ENCODE results near the gene SLC26A5. TPM values are rescaled to one million over a fixed set of nuclear protein-coding genes. Genes with fewer than 3 reads are reported as not detected.

The SLC26A5 gene
- total and polyA plus RNA-seq, 8 donors = 0.08 to 4.6 (median 0.52) TPM; not detected in 2

DNA sequence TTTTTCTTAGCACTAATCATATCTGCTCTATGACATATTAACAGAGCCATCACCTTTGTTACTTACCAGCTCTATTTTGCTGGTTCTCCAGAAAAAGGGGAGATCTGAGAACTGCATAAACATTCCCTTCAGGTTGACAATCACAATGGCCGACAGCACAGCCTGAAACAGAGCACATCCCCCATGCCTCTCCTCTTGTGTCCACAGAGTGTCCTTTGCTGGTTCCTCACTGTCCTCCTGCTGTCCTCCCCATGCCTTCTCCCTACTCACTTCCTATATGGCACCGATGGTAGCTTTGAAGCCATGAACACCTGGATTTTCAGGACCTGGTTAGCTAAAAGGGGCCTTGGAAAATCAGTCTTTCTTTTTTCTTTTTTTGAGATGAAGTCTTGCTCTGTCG lies 56.7 kb downstream of the SLC26A5 start:
- 85 to 94% (median 89%) methylated on average over 3 of the region's 3 CpGs for WGBS, 5 donors
- Histone ChIP-seq H3K4me1 (peaks cover 0 to 11% (median 6%) of the 10 kb centered on the region in 4 donors), H3K36me3 (no peaks in the 10 kb centered on the region), H3K27me3 (no peaks in the 10 kb centered on the region), H3K27ac (peak overlapping the region in 1 of 5 donors; percentile 30), H3K4me3 (no peak overlapping the region), H3K9me3 (no peaks in the 10 kb centered on the region)
- intact Hi-C loops (cut with DNase I; ENCODE audit: low total_unique reads) = no loop called here
- no peak for DNase-seq
- TF ChIP-seq, protein P1, sequence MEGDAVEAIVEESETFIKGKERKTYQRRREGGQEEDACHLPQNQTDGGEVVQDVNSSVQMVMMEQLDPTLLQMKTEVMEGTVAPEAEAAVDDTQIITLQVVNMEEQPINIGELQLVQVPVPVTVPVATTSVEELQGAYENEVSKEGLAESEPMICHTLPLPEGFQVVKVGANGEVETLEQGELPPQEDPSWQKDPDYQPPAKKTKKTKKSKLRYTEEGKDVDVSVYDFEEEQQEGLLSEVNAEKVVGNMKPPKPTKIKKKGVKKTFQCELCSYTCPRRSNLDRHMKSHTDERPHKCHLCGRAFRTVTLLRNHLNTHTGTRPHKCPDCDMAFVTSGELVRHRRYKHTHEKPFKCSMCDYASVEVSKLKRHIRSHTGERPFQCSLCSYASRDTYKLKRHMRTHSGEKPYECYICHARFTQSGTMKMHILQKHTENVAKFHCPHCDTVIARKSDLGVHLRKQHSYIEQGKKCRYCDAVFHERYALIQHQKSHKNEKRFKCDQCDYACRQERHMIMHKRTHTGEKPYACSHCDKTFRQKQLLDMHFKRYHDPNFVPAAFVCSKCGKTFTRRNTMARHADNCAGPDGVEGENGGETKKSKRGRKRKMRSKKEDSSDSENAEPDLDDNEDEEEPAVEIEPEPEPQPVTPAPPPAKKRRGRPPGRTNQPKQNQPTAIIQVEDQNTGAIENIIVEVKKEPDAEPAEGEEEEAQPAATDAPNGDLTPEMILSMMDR (IDR thresholded peaks at IDR 0.05) = no peak
- TF ChIP-seq EP300 (IDR thresholded peaks at IDR 0.05) (no peak), POLR2AphosphoS5 (IDR thresholded peaks at IDR 0.05) (no peak), POLR2A (IDR thresholded peaks at IDR 0.05) (no peak)

DNA sequence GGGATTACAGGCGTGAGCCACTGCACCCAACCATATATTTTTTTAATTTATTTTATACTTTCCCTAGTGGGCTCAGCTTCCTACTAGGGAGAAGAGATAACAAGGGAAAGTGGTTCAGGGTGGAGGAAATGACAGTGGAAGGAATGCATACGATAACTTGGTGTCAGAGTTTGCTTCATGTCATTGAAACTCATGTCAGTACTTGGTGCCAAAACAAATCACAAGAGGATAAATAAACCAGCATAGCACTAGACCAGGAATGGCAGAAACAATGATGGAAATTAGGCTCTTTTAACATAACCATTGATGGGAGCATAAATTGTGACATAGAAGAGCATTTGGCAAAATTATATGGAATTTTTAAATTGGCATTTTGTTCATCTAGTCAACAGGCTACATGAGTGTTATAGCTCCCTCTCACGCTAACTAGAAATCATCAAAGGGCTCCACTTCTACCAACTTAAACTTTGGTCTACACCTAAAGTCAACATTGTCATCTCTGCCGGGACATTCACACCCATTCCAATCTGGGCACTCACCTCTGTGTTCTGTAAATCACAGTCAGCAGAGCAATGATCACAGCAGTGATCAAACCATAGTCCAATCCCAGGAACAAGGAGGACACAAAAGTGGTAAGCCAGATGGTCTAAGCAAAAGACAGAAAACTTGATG lies 57.4 kb downstream of the SLC26A5 start:
- no peaks in the 10 kb centered on the region for H3K36me3 ChIP-seq
- no peak overlapping the region for H3K4me3 ChIP-seq
- intact Hi-C loops (cut with DNase I; ENCODE audit: low total_unique reads) = no loop called here
- peak overlapping the region in 2 of 5 donors; percentile 30 to 58 for H3K27ac ChIP-seq
- H3K9me3 ChIP-seq = no peaks in the 10 kb centered on the region
- 55 to 69% (median 59%) methylated on average over 4 of the region's 4 CpGs for WGBS, 5 donors
- peaks cover 0 to 11% (median 5%) of the 10 kb centered on the region in 4 donors for H3K4me1 ChIP-seq
- peak in 1 of 2 donors; percentile 12 for DNase-seq
- TF ChIP-seq POLR2AphosphoS5 (IDR thresholded peaks at IDR 0.05) (peak in 1 of 3 donors; percentile 27), POLR2A (IDR thresholded peaks at IDR 0.05) (no peak)
- no peaks in the 10 kb centered on the region for H3K27me3 ChIP-seq

DNA sequence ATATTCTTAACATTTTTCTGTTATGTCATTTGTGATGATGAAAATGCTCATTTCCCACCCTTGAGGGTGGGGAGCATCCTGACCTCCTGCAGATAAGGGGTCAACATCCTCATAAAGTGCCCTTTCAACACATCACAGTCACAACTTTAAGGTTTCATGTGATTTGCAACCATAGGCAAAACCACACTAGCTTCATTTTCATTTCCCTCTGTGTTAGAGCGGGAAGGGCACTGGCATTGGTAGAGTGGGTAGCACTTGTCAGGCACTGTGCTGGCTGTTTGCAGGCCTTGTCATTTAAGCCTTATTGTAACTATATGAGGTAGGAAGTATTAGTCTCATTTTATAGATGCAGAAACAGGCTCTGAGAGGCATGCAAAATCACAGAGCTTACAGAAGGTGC lies 58.8 kb downstream of the SLC26A5 start:
- no peak for DNase-seq
- Histone ChIP-seq H3K36me3 (no peaks in the 10 kb centered on the region), H3K4me3 (no peak overlapping the region), H3K27ac (no peak overlapping the region), H3K4me1 (peaks cover 0 to 4% (median 0%) of the 10 kb centered on the region in 4 donors), H3K27me3 (no peaks in the 10 kb centered on the region), H3K9me3 (no peaks in the 10 kb centered on the region)
- intact Hi-C loops (cut with DNase I; ENCODE audit: low total_unique reads) = no loop called here
- TF ChIP-seq, protein P1 (IDR thresholded peaks at IDR 0.05) = no peak
- no peak for TF ChIP-seq EP300 (IDR thresholded peaks at IDR 0.05)
- TF ChIP-seq POLR2A (IDR thresholded peaks at IDR 0.05) = no peak
- no peak for TF ChIP-seq POLR2AphosphoS5 (IDR thresholded peaks at IDR 0.05)
- 71 to 94% (median 84%) methylated on average over 1 of the region's 1 CpG for WGBS, 5 donors

DNA sequence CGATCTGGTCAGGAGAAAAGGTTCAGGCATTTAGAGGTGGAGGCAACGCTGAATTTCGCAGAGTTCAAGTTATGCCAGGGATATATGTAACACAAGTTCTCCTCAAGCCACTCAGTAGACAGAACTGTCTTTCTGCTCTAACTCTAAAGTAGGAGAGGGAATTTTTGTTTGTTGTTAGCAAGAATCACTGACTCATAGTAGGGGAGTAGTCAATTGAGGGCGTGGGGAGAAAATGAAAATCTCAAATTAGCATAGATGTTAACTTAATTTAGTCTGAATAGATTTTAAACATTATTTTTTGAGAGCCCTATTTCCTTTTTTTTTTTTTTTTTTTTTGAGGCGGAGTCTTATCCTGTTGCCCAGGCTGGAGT lies 64.0 kb downstream of the SLC26A5 start:
- TF ChIP-seq, protein P1 (IDR thresholded peaks at IDR 0.05) = no peak
- no peak for TF ChIP-seq EP300 (IDR thresholded peaks at IDR 0.05)
- TF ChIP-seq POLR2A (IDR thresholded peaks at IDR 0.05) = no peak
- no peak for TF ChIP-seq POLR2AphosphoS5 (IDR thresholded peaks at IDR 0.05)
- WGBS, 5 donors = 83 to 92% (median 92%) methylated on average over 5 of the region's 5 CpGs
- Histone ChIP-seq H3K36me3 (no peaks in the 10 kb centered on the region), H3K4me1 (no peaks in the 10 kb centered on the region), H3K27ac (no peak overlapping the region), H3K4me3 (no peak overlapping the region), H3K9me3 (no peaks in the 10 kb centered on the region), H3K27me3 (peaks cover 0 to 6% (median 0%) of the 10 kb centered on the region in 3 donors)
- intact Hi-C loops (cut with DNase I; ENCODE audit: low total_unique reads) = no loop called here
- no peak for DNase-seq

Measured in stomach (tissue), 9 donors.